Fibroblast of skin of abdomen (primary cell): ENCODE data around the gene LHCGR.
"Not testable (repeated sequence)": the region's sequence is repeated elsewhere in the genome, so short reads cannot be mapped to it uniquely, and the experiment has no call there.

ENCODE experiments used
- DNase-seq: peaks from one replicate; pipeline ENCODE4 v3.0.0-alpha.2; 2013

The LHCGR gene

GRCh38 chr2:48709096-48710034, 46.2 kb downstream of the LHCGR start:
- DNase-seq, result no peak

- DNase-seq, result no peak
Measured at GRCh38 chr2:48707466-48707865, 48.1 kb downstream of the LHCGR start.

GRCh38 chr2:48703621-48704020, 51.9 kb downstream of the LHCGR start:
- not testable (repeated sequence) for DNase-seq

GRCh38 chr2:48699348-48699930, 56.1 kb downstream of the LHCGR start:
- peak; percentile 69 for DNase-seq

GRCh38 chr2:48696881-48697280, 58.6 kb downstream of the LHCGR start:
- DNase-seq, result no peak

- DNase-seq, result no peak
Measured at GRCh38 chr2:48695991-48696390, 59.5 kb downstream of the LHCGR start.

GRCh38 chr2:48694149-48694548, 61.4 kb downstream of the LHCGR start:
- DNase-seq, result peak; percentile 63

GRCh38 chr2:48693645-48694044, 61.9 kb downstream of the LHCGR start:
- DNase-seq, result peak; percentile 23

- DNase-seq, result no peak
Measured at GRCh38 chr2:48693066-48693465, 62.5 kb downstream of the LHCGR start.

GRCh38 chr2:48691935-48692691, 63.4 kb downstream of the LHCGR start:
- no peak for DNase-seq

- no peak for DNase-seq
Measured at GRCh38 chr2:48685126-48685525, 70.4 kb downstream of the LHCGR start.

GRCh38 chr2:48677450-48677849, 78.1 kb downstream of the LHCGR start:
- DNase-seq, result no peak

GRCh38 chr2:48674933-48675332, 80.6 kb downstream of the LHCGR start:
- no peak for DNase-seq

GRCh38 chr2:48673581-48673980, 81.9 kb downstream of the LHCGR start:
- DNase-seq, result no peak

- DNase-seq, result no peak
Measured at GRCh38 chr2:48668992-48669391, 86.5 kb downstream of the LHCGR start.

- DNase-seq, result peak; percentile 88
Measured at GRCh38 chr2:48651158-48651790, 104.2 kb downstream of the LHCGR start.

GRCh38 chr2:48638261-48638660, 117.3 kb downstream of the LHCGR start:
- DNase-seq, result no peak
